ENCODE measurements around the gene EID1. TPM values are rescaled to one million over a fixed set of nuclear protein-coding genes. Genes with fewer than 3 reads are reported as not detected.

The EID1 gene
- total RNA-seq, 1 experiment from 2014 or later, result 104 TPM

GRCh38 chr15:48914717-48915116, 36.8 kb downstream of the EID1 start:
- Mint-ChIP-seq H3K27ac (no peak overlapping the region), H3K4me3 (no peak overlapping the region), H3K27me3 (ENCODE audit: low read depth) (no peaks in the 10 kb centered on the region; the same call in 1 of the 2 replicates), H3K36me3 (no peaks in the 10 kb centered on the region), H3K9me3 (no peaks in the 10 kb centered on the region), H3K4me1 (no peaks in the 10 kb centered on the region)
- no peak for TF ChIP-seq ZBTB43 (CRISPR knock-in tag; IDR thresholded peaks at IDR 0.05)
- TF ChIP-seq ZNF532 (CRISPR knock-in tag; IDR thresholded peaks at IDR 0.05; ENCODE audit: borderline replicate concordance), result no peak
- TF ChIP-seq CBFB (CRISPR knock-in tag; IDR thresholded peaks at IDR 0.05; ENCODE audit: low read depth), result no peak
- TF ChIP-seq IRF1 (CRISPR knock-in tag; IDR thresholded peaks at IDR 0.05), result no peak
- TF ChIP-seq NR1H2 (CRISPR knock-in tag; IDR thresholded peaks at IDR 0.05), result no peak
- no peak for TF ChIP-seq ZNF416 (CRISPR knock-in tag; IDR thresholded peaks at IDR 0.05)
- TF ChIP-seq, protein P1, sequence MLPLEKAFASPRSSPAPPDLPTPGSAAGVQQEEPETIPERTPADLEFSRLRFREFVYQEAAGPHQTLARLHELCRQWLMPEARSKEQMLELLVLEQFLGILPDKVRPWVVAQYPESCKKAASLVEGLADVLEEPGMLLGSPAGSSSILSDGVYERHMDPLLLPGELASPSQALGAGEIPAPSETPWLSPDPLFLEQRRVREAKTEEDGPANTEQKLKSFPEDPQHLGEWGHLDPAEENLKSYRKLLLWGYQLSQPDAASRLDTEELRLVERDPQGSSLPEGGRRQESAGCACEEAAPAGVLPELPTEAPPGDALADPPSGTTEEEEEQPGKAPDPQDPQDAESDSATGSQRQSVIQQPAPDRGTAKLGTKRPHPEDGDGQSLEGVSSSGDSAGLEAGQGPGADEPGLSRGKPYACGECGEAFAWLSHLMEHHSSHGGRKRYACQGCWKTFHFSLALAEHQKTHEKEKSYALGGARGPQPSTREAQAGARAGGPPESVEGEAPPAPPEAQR (CRISPR knock-in tag; IDR thresholded peaks at IDR 0.05), result no peak
- TF ChIP-seq ELF4 (CRISPR knock-in tag; IDR thresholded peaks at IDR 0.05; ENCODE audit: low read depth), result no peak
- TF ChIP-seq, protein P2, sequence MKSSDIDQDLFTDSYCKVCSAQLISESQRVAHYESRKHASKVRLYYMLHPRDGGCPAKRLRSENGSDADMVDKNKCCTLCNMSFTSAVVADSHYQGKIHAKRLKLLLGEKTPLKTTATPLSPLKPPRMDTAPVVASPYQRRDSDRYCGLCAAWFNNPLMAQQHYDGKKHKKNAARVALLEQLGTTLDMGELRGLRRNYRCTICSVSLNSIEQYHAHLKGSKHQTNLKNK (CRISPR knock-in tag; IDR thresholded peaks at IDR 0.05), result no peak
- no peak for TF ChIP-seq SMAD4 (CRISPR knock-in tag; IDR thresholded peaks at IDR 0.05)
- TF ChIP-seq ZNF396 (CRISPR knock-in tag; IDR thresholded peaks at IDR 0.05; ENCODE audit: borderline replicate concordance), result no peak
- TF ChIP-seq ZNF138 (CRISPR knock-in tag; conservative IDR thresholded peaks at IDR 0.05), result no peak
- TF ChIP-seq ZNF232 (CRISPR knock-in tag; IDR thresholded peaks at IDR 0.05), result no peak
- TF ChIP-seq, protein P3, sequence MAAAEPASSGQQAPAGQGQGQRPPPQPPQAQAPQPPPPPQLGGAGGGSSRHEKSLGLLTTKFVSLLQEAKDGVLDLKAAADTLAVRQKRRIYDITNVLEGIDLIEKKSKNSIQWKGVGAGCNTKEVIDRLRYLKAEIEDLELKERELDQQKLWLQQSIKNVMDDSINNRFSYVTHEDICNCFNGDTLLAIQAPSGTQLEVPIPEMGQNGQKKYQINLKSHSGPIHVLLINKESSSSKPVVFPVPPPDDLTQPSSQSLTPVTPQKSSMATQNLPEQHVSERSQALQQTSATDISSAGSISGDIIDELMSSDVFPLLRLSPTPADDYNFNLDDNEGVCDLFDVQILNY (CRISPR knock-in tag; IDR thresholded peaks at IDR 0.05), result no peak
- TF ChIP-seq ZNF121 (CRISPR knock-in tag; IDR thresholded peaks at IDR 0.05), result no peak
- TF ChIP-seq EMX1 (CRISPR knock-in tag; IDR thresholded peaks at IDR 0.05), result no peak
- ATAC-seq (no peak), DNase-seq (ENCODE audit: low spot score) (no peak)
- CTCF ChIA-PET, result interaction anchor here (0.6 to 3.8 kb wide), 4 partner anchors 10 to 61 kb away, joined by 3 to 15 read pairs (median 9); no protein-coding TSS in a partner anchor
- POLR2A ChIA-PET, result no interaction called here

DNA sequence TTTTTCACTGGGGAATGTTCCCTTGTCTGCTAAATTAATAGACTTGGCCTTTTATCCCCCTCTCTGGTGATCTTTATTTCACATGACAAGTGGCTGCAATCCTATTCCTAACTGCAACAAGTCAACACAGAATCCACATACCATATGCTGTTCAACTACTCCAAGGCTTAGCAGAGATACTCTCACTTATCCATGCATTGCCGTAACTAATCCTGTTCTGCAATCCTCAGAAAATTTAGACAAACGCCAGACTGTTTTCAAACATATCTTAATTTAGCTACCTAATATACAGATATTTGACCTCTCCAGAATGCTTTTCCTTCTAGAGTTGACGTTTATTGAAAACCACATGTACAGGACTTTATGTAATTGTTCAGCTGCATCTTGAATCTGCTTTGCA, 37.9 kb downstream of the EID1 start:
- Mint-ChIP-seq H3K27ac (no peak overlapping the region), H3K4me1 (no peaks in the 10 kb centered on the region)
- CTCF ChIA-PET, result interaction anchor here (0.6 kb wide), 2 partner anchors 225 to 898 kb away, joined by 3 to 4 read pairs; no protein-coding TSS in a partner anchor

More for the DNA sequence above, 37.9 kb downstream of the EID1 start:
- POLR2A ChIA-PET, result no interaction called here
- ATAC-seq (no peak), DNase-seq (ENCODE audit: low spot score) (no peak)
- Mint-ChIP-seq H3K4me3 (no peak overlapping the region), H3K27me3 (ENCODE audit: low read depth) (no peaks in the 10 kb centered on the region; the same call in 1 of the 2 replicates), H3K9me3 (no peaks in the 10 kb centered on the region), H3K36me3 (no peaks in the 10 kb centered on the region)
- TF ChIP-seq NR3C1 (CRISPR knock-in tag; conservative IDR thresholded peaks at IDR 0.05; ENCODE audit: low read depth) (no peak), ZNF671 (CRISPR knock-in tag; IDR thresholded peaks at IDR 0.05) (no peak), RORB (CRISPR knock-in tag; IDR thresholded peaks at IDR 0.05) (no peak)

Measured in WTC11 (cell line).